ENCODE data around the gene RBM5.

RBM5 gene

DNA sequence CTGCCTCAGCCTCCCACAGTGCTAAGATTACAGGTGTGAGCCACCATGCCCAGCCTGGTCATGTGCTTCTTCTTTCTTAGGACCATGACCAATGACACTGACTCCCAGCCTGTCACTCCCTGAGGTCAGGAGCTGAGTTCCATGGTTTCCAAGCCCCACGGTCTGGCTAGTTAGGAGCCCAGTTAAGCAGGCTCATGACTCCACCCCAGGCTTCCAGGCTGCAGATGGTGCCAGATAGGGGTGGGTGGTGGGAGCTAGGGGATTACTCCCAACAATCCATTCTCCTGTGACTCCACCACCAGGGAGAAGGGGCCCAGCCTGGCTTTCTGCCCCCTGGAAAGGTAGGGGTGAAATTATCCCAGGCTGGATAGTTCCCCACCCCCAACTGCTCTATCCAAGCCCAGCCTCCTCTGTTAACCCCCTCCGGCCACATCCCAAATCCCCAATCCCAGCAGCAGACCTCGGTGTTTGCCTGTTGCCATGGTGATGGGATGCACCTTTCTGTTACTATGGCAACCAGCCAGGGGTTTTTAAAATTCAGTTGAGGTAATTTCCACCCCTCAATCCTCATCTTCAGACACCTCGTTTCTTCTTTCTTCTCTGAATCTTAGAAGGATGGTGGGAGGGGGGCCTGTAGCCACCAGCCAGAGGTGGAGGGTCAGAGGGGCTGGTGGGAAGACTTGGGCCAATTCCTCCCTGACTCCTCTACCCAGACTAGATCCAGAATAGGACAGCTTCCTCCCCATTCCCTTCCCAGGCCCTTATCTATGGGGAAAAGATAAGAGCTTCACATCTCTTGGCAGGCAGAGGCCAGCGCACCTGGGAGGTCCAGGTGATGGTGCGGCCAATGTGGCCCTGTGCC is 43.9 kb downstream of the RBM5 start:
- TF ChIP-seq Cebpa-rat (IDR thresholded peaks at IDR 0.05): no peak
- no peaks in the 10 kb centered on the region for H3K9me3 ChIP-seq (replicated peaks in 1 of 11)
- H3K4me3 ChIP-seq: no peak overlapping the region
- H3K27me3 ChIP-seq: no peaks in the 10 kb centered on the region
- H3K9ac ChIP-seq: no peak overlapping the region
- H4K20me1 ChIP-seq: no peaks in the 10 kb centered on the region; a peak in 1 of 22 replicates
- H3K27ac ChIP-seq: no peak overlapping the region
- no peaks in the 10 kb centered on the region for H3K36me3 ChIP-seq
- peaks cover 0 to 14% (median 14%) of the 10 kb centered on the region in 10 experiments; a peak in 17 of 20 replicates for H3K4me1 ChIP-seq
- no peak overlapping the region for H3K4me2 ChIP-seq

- no peaks in the 10 kb centered on the region for H3K9me3 ChIP-seq (replicated peaks in 1 of 11)
- no peak overlapping the region for H3K4me2 ChIP-seq
- no peak overlapping the region for H3K9ac ChIP-seq
- no peaks in the 10 kb centered on the region for H3K27me3 ChIP-seq
- no peak overlapping the region for H3K4me3 ChIP-seq
- H3K27ac ChIP-seq: no peak overlapping the region
- TF ChIP-seq Cebpa-rat (IDR thresholded peaks at IDR 0.05): no peak
- peaks cover 6 to 20% (median 20%) of the 10 kb centered on the region in 10 experiments for H3K4me1 ChIP-seq
- H3K36me3 ChIP-seq: no peaks in the 10 kb centered on the region
- H4K20me1 ChIP-seq: no peaks in the 10 kb centered on the region; a peak in 1 of 22 replicates
These were observed 44.5 kb downstream of the RBM5 start for GRCh38 chr3:50133283-50133615.

GRCh38 chr3:50134367-50134766 is 45.6 kb downstream of the RBM5 start:
- Histone ChIP-seq H3K4me1 (peaks cover 17 to 32% (median 31%) of the 10 kb centered on the region in 10 experiments), H3K36me3 (no peaks in the 10 kb centered on the region), H3K27me3 (no peaks in the 10 kb centered on the region), H3K9ac (no peak overlapping the region), H3K9me3 (replicated peaks in 1 of 11) (no peaks in the 10 kb centered on the region), H3K4me3 (no peak overlapping the region), H4K20me1 (no peaks in the 10 kb centered on the region; a peak in 1 of 22 replicates), H3K4me2 (no peak overlapping the region), H3K27ac (no peak overlapping the region)
- TF ChIP-seq Cebpa-rat (IDR thresholded peaks at IDR 0.05): no peak

DNA sequence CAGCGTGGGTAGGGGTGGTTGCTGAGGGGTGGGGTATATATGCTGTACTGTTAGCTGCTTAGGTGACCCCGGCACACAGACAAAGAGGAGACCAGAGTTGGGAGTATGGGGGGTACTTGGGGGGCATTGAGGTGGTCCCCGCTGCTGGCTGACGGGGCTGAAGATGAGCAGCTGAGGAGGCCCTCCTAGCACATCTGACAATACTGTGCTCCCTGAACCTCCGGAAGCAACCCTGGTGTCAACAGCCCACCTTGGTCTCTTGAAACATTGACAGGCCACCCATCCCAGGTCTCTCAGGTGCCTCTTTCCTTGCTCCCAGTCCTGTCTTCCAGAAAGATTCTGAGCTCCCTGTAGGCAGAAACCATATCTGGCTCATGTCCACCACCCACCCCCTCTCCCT is 47.2 kb downstream of the RBM5 start:
- no peaks in the 10 kb centered on the region for H3K27me3 ChIP-seq
- TF ChIP-seq Cebpa-rat (IDR thresholded peaks at IDR 0.05): no peak
- no peak overlapping the region for H3K9ac ChIP-seq
- no peaks in the 10 kb centered on the region; a peak in 1 of 22 replicates for H4K20me1 ChIP-seq
- no peaks in the 10 kb centered on the region for H3K9me3 ChIP-seq (replicated peaks in 1 of 11)
- no peaks in the 10 kb centered on the region for H3K36me3 ChIP-seq
- no peak overlapping the region for H3K4me2 ChIP-seq
- no peak overlapping the region for H3K4me3 ChIP-seq
- H3K27ac ChIP-seq: no peak overlapping the region
- peaks cover 19 to 48% (median 47%) of the 10 kb centered on the region in 10 experiments for H3K4me1 ChIP-seq

DNA sequence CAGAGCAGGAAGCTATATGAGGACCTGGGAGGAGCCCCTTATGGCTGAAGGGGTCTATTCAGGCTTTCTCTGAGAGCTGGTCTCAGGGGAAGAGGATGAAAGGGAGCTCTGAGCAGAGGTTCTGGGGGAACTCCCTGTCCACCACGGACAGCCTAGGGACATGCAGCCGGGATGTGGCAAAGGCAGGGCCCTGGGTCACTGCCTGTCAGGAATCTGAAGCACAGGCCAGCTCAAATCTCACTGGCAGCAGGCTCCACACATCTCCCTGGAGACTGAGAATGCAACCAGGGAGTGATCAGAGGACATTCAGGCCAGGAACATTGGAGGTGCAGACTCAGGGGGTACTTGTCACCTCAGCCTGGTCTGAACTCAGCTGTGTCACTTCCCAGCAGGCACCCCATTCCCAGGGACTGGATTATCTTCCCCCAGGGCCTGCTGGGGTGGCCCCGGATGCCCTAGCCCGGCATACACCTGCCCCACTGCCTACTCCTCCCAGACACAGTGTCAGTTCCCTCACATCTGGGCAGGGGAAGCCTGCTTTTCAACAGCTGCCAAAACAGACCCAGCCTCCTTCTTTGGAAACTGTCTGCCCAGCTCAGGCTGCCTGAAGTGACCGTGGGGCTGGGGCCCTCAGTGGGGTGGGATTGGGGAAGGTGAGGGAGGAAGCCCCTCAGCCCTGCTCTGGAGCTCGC is 48.1 kb downstream of the RBM5 start:
- Histone ChIP-seq H4K20me1 (no peaks in the 10 kb centered on the region; a peak in 1 of 22 replicates), H3K4me2 (peak overlapping the region in 9 of 11 experiments; percentile 81 to 97 (median 93); a peak in 16 of 22 replicates), H3K4me1 (peaks cover 19 to 56% (median 55%) of the 10 kb centered on the region in 10 experiments), H3K9ac (peak overlapping the region in 3 of 11 experiments; percentile 6 to 18 (median 15); a peak in 4 of 22 replicates), H3K9me3 (replicated peaks in 1 of 11) (no peaks in the 10 kb centered on the region), H3K27ac (peak overlapping the region in 2 of 11 experiments; percentile 72 to 73; a peak in 2 of 22 replicates), H3K4me3 (no peak overlapping the region), H3K27me3 (no peaks in the 10 kb centered on the region), H3K36me3 (no peaks in the 10 kb centered on the region)
- TF ChIP-seq Cebpa-rat (IDR thresholded peaks at IDR 0.05): no peak

DNA sequence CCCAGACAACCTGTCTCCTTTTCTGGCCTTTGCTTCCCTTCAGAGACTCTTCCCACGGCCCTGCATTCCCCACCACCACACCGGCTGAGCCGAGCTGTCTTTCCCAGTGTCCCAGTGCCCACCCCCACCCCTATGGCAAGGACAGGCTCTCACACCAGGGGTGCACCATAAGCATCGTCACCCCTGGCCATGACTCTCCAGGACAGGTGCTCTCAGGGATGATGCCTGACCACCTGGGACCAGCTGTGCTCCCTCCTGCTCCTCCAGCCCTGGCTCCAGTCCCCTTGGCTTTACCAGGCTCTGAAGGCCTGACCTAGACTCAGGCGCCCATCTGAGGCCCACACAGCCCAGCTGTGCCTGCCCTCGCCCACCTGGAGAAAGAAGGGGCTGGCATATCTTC is 48.8 kb downstream of the RBM5 start:
- H3K27ac ChIP-seq: peak overlapping the region in 7 of 11 experiments; percentile 30 to 73 (median 63); a peak in 13 of 22 replicates
- H3K36me3 ChIP-seq: no peaks in the 10 kb centered on the region
- peak overlapping the region in 6 of 11 experiments; percentile 12 to 69 (median 54); a peak in 7 of 22 replicates for H3K9ac ChIP-seq
- H3K4me1 ChIP-seq: peaks cover 19 to 62% (median 60%) of the 10 kb centered on the region in 10 experiments
- H4K20me1 ChIP-seq: no peaks in the 10 kb centered on the region; a peak in 1 of 22 replicates
- TF ChIP-seq Cebpa-rat (IDR thresholded peaks at IDR 0.05): no peak
- no peaks in the 10 kb centered on the region for H3K9me3 ChIP-seq (replicated peaks in 1 of 11)
- H3K4me2 ChIP-seq: peak overlapping the region; percentile 76 to 97 (median 92); a peak in 20 of 22 replicates
- no peaks in the 10 kb centered on the region for H3K27me3 ChIP-seq
- H3K4me3 ChIP-seq: no peak overlapping the region

DNA sequence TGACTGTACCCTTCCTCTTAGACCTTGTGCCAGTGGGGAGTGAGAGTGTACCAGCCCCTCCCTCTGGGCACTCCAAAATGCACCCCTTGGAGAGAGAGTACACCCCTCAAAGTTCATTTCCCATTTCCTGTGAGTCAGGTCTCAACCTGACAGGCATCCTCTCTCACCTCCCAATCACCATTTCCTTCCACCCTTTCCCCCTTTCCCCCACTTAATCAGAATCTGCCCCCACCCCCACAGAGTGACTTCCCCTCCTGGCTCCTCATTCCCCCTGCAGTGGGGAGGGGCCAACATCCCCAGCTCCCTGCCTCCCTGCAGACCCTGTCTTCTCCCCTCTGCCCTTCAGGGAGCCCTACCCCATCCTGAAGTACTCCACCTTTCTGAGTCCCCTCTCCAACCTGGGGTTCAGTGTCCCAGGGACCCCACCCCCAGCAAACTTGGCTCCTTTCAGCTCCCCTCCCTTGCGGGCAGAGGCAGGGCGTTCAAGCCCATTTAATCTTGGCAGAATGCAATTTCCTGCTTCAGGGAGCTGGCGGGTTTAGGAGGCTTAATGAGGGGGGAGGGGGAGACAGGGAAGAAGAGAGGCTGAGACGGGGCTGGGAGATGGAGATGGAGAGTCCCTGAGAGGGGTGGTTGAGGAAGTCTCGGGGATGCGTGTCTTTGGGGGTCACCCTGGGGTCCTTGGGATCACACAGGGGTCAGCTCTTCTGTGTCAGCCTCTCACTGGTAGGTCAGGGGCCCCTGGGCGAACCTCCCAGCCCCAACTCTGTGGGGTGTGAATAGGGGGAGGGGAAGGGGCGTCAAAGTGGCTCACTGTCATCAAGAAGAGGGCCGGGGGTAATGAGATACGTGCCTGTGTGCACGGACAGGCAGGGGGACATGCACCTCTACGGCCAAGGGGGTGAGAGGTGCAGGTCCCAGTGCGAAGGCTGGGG is 49.8 kb downstream of the RBM5 start:
- Histone ChIP-seq H3K36me3 (no peaks in the 10 kb centered on the region), H3K4me3 (peak overlapping the region in 7 of 10 experiments; percentile 25 to 61 (median 42); a peak in 12 of 20 replicates), H3K4me2 (peak overlapping the region; percentile 76 to 97 (median 92)), H3K9ac (peak overlapping the region; percentile 12 to 69 (median 56); a peak in 19 of 22 replicates), H3K4me1 (peaks cover 19 to 64% (median 60%) of the 10 kb centered on the region in 10 experiments), H3K27ac (peak overlapping the region in 9 of 11 experiments; percentile 14 to 73 (median 62); a peak in 16 of 22 replicates), H4K20me1 (no peaks in the 10 kb centered on the region; a peak in 1 of 22 replicates), H3K27me3 (no peaks in the 10 kb centered on the region), H3K9me3 (replicated peaks in 1 of 11) (no peaks in the 10 kb centered on the region)
- no peak for TF ChIP-seq Cebpa-rat (IDR thresholded peaks at IDR 0.05)

DNA sequence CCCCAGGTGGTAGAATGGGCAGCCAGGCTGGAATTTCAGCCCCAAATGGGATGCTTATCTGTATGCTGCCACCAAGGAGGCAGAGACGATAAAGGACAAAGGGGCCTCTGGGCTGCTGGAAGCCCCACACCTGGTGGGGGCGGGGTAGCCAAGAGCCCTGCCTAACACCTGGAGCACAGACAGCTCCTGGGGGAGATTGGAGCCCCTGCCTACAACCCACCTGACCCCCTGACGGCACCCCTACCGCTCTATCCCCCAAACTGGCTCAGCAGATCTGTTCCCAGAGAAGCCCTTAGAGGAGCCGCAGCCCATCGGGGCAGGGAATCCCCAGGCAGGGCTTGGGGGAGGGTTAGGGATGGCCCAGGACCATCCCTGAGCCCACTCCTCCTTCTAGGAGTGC is 50.6 kb downstream of the RBM5 start:
- TF ChIP-seq Cebpa-rat (IDR thresholded peaks at IDR 0.05): no peak
- H3K4me2 ChIP-seq: peak overlapping the region; percentile 76 to 97 (median 92)
- peak overlapping the region in 6 of 10 experiments; percentile 25 to 61 (median 44); a peak in 5 of 20 replicates for H3K4me3 ChIP-seq
- H3K9me3 ChIP-seq (replicated peaks in 1 of 11): no peaks in the 10 kb centered on the region
- peak overlapping the region in 7 of 11 experiments; percentile 27 to 73 (median 63); a peak in 12 of 22 replicates for H3K27ac ChIP-seq
- no peaks in the 10 kb centered on the region for H3K27me3 ChIP-seq
- peaks cover 19 to 64% (median 60%) of the 10 kb centered on the region in 10 experiments for H3K4me1 ChIP-seq
- H3K36me3 ChIP-seq: no peaks in the 10 kb centered on the region
- H3K9ac ChIP-seq: peak overlapping the region in 9 of 11 experiments; percentile 12 to 69 (median 57); a peak in 12 of 22 replicates
- H4K20me1 ChIP-seq: no peaks in the 10 kb centered on the region; a peak in 1 of 22 replicates
